Neural cell (in vitro differentiated cells): Measurements from ENCODE around the gene GALNT16. TPM values are rescaled to one million over a fixed set of nuclear protein-coding genes. Genes with fewer than 3 reads are reported as not detected.

Experiments used
- H2AFZ ChIP-seq: fragments of 200-600, 300-800 bp; sonication (generic), shearing (Covaris generic); 2 replicates; pipeline ENCODE4 v1.6.0; 2014; ENCODE audit warnings: low read depth, mild to moderate bottlenecking, antibody characterized with exemption, low read length, moderate library complexity
- H3F3A ChIP-seq: fragments of 200-600 bp; shearing (Covaris generic); 2 replicates; pipeline ENCODE4 v1.6.1; 2016; ENCODE audit warnings: mild to moderate bottlenecking, moderate library complexity, mixed read lengths, antibody characterized with exemption, low read length; ENCODE audit not compliant: insufficient read depth, poor library complexity, severe bottlenecking
- H3K27ac ChIP-seq: fragments of 200-600, 300-800 bp; sonication (generic), shearing (Covaris generic); 2 replicates; pipeline ENCODE4 v1.5.1; 2014; ENCODE audit warnings: mild to moderate bottlenecking, low read length, moderate library complexity
- H3K27me3 ChIP-seq: fragments of 300-800, 200-600 bp; sonication (generic), shearing (Covaris generic); 2 replicates; pipeline ENCODE4 v1.6.0; 2014; ENCODE audit warnings: mild to moderate bottlenecking, low read depth, low read length, moderate library complexity; ENCODE audit not compliant: insufficient read depth
- H3K36me3 ChIP-seq: fragments of 300-800, 200-600 bp; sonication (generic), shearing (Covaris generic); 2 replicates; pipeline ENCODE4 v1.5.1; 2014; ENCODE audit warnings: mild to moderate bottlenecking, antibody characterized with exemption, low read length, moderate library complexity; ENCODE audit not compliant: insufficient read depth
- H3K4me2 ChIP-seq: fragments of 300-800, 200-600 bp; sonication (generic), shearing (Covaris generic); 2 replicates; pipeline ENCODE4 v1.6.0; 2014; ENCODE audit warnings: mild to moderate bottlenecking, low read length
- H3K4me3 ChIP-seq: fragments of 300-800, 200-600 bp; sonication (generic), shearing (Covaris generic); 2 replicates; pipeline ENCODE4 v1.5.1; 2014; ENCODE audit warnings: mild to moderate bottlenecking, low read length, moderate library complexity
- H3K79me2 ChIP-seq: fragments of 200-600 bp; shearing (Covaris generic); replicated peaks from 2 replicates; pipeline ENCODE4 v1.6.0; 2014; ENCODE audit warnings: mild to moderate bottlenecking, low read length, moderate library complexity; ENCODE audit not compliant: insufficient read depth
- H3K9ac ChIP-seq: fragments of 300-800, 200-600 bp; sonication (generic), shearing (Covaris generic); 2 replicates; pipeline ENCODE4 v1.6.1; 2016; ENCODE audit warnings: mild to moderate bottlenecking, low read length, mixed read lengths
- H3K9me2 ChIP-seq: fragments of 200-600 bp; shearing (Covaris generic); 2 replicates; pipeline ENCODE4 v1.6.1; 2016; ENCODE audit warnings: mild to moderate bottlenecking, low read length, mixed read lengths; ENCODE audit not compliant: insufficient read depth
- H3K9me3 ChIP-seq: fragments of 200-600, 300-800 bp; sonication (generic), shearing (Covaris generic); 2 replicates; pipeline ENCODE4 v1.6.1; 2016; ENCODE audit warnings: mild to moderate bottlenecking, mixed run types, low read length, moderate library complexity, mixed read lengths
- H4K20me1 ChIP-seq: fragments of 200-600 bp; shearing (Covaris generic); 2 replicates; pipeline ENCODE4 v1.6.1; 2016; ENCODE audit warnings: mild to moderate bottlenecking, mixed run types; ENCODE audit not compliant: insufficient read depth
- EP300 ChIP-seq: fragments of 450-650 bp; conservative IDR thresholded peaks from 2 replicates; pipeline ENCODE4 v1.6.1; 2014; ENCODE audit warnings: antibody characterized with exemption, mild to moderate bottlenecking, moderate library complexity; ENCODE audit not compliant: poor library complexity, severe bottlenecking
- EZH2 ChIP-seq: fragments of 200-600, 300-800 bp; shearing (Covaris generic), sonication (generic); IDR thresholded peaks from 2 replicates; pipeline ENCODE4 v1.6.1; 2014; ENCODE audit warnings: antibody characterized with exemption, low read length, borderline replicate concordance, mild to moderate bottlenecking; ENCODE audit not compliant: insufficient read depth, poor library complexity, severe bottlenecking
- MXI1 ChIP-seq: fragments of 450-650 bp; conservative IDR thresholded peaks from 2 replicates; pipeline ENCODE4 v1.6.1; 2014; ENCODE audit warnings: antibody characterized with exemption, mild to moderate bottlenecking; ENCODE audit not compliant: poor library complexity, severe bottlenecking
- POLR2AphosphoS5 ChIP-seq: IDR thresholded peaks from 2 replicates; pipeline ENCODE4 v1.6.1; 2012
- RAD21 ChIP-seq: fragments of 450-650 bp; conservative IDR thresholded peaks from 2 replicates; pipeline ENCODE4 v1.6.1; 2014; ENCODE audit warnings: antibody characterized with exemption, mild to moderate bottlenecking, moderate library complexity
- SMC3 ChIP-seq: fragments of 450-650 bp; conservative IDR thresholded peaks from 2 replicates; pipeline ENCODE4 v1.6.1; 2014; ENCODE audit warnings: antibody characterized with exemption, mild to moderate bottlenecking, moderate library complexity; ENCODE audit not compliant: poor library complexity
- TAF1 ChIP-seq: IDR thresholded peaks from 2 replicates; pipeline ENCODE4 v1.6.1; 2012; ENCODE audit warnings: low read depth
- polyA plus RNA-seq: library from polyadenylated mRNA; depleted of rRNA; stranded (reverse); fragments of >200 nt; gene quantifications from 2 replicates; pipeline ENCODE4 v1.2.3, GENCODE V29; 2014
- TF ChIP-seq, protein P1 (sequence below): fragments of 450-650 bp; IDR thresholded peaks from 2 replicates; pipeline ENCODE4 v1.5.1; 2014; ENCODE audit warnings: antibody characterized with exemption, mild to moderate bottlenecking, moderate library complexity; ENCODE audit not compliant: poor library complexity, severe bottlenecking
- TF ChIP-seq, protein P2 (sequence below): IDR thresholded peaks from 2 replicates; pipeline ENCODE4 v1.6.1; 2012; ENCODE audit warnings: borderline replicate concordance

GALNT16 gene
- polyA plus RNA-seq, 1 donor from 2014 or later, result 23.8 TPM

DNA sequence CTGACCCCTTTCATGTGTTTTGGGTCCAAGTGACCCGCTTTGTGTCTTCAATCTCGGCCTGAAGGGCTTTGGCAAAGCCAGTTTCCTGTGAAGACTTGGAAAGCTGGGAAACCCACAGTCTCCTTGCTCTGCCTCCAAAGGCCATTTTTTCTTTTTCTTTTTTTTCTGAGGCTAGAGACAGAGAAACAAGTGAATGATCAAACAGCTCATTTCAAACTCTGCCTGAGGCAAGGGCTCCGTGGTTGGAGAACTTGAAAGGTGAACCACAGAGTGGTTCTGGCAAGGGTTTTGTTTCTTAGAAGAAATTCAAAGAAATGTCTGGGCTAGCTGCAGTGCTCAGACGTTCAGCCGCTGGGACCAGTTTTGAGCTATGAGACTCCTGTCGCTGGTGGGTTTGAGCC, 75.4 kb downstream of the GALNT16 start:
- Histone ChIP-seq H3K4me3 (no peak overlapping the region), H3K27ac (no peak overlapping the region), H2AFZ (no peak overlapping the region), H3K4me2 (no peak overlapping the region), H4K20me1 (no peaks in the 10 kb centered on the region), H3K9ac (no peak overlapping the region), H3K27me3 (no peaks in the 10 kb centered on the region), H3K79me2 (no peaks in the 10 kb centered on the region), H3K9me2 (no peaks in the 10 kb centered on the region), H3K36me3 (peaks cover 4% of the 10 kb centered on the region), H3F3A (no peaks in the 10 kb centered on the region), H3K9me3 (no peaks in the 10 kb centered on the region)
- TF ChIP-seq, protein P1, sequence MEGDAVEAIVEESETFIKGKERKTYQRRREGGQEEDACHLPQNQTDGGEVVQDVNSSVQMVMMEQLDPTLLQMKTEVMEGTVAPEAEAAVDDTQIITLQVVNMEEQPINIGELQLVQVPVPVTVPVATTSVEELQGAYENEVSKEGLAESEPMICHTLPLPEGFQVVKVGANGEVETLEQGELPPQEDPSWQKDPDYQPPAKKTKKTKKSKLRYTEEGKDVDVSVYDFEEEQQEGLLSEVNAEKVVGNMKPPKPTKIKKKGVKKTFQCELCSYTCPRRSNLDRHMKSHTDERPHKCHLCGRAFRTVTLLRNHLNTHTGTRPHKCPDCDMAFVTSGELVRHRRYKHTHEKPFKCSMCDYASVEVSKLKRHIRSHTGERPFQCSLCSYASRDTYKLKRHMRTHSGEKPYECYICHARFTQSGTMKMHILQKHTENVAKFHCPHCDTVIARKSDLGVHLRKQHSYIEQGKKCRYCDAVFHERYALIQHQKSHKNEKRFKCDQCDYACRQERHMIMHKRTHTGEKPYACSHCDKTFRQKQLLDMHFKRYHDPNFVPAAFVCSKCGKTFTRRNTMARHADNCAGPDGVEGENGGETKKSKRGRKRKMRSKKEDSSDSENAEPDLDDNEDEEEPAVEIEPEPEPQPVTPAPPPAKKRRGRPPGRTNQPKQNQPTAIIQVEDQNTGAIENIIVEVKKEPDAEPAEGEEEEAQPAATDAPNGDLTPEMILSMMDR, result no peak
- TF ChIP-seq EP300, result no peak
- TF ChIP-seq, protein P2, sequence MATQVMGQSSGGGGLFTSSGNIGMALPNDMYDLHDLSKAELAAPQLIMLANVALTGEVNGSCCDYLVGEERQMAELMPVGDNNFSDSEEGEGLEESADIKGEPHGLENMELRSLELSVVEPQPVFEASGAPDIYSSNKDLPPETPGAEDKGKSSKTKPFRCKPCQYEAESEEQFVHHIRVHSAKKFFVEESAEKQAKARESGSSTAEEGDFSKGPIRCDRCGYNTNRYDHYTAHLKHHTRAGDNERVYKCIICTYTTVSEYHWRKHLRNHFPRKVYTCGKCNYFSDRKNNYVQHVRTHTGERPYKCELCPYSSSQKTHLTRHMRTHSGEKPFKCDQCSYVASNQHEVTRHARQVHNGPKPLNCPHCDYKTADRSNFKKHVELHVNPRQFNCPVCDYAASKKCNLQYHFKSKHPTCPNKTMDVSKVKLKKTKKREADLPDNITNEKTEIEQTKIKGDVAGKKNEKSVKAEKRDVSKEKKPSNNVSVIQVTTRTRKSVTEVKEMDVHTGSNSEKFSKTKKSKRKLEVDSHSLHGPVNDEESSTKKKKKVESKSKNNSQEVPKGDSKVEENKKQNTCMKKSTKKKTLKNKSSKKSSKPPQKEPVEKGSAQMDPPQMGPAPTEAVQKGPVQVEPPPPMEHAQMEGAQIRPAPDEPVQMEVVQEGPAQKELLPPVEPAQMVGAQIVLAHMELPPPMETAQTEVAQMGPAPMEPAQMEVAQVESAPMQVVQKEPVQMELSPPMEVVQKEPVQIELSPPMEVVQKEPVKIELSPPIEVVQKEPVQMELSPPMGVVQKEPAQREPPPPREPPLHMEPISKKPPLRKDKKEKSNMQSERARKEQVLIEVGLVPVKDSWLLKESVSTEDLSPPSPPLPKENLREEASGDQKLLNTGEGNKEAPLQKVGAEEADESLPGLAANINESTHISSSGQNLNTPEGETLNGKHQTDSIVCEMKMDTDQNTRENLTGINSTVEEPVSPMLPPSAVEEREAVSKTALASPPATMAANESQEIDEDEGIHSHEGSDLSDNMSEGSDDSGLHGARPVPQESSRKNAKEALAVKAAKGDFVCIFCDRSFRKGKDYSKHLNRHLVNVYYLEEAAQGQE, result no peak
- TF ChIP-seq MXI1, result no peak
- no peak for TF ChIP-seq TAF1
- TF ChIP-seq POLR2AphosphoS5, result no peak
- no peak for TF ChIP-seq EZH2
- no peak for TF ChIP-seq RAD21
- no peak for TF ChIP-seq SMC3

DNA sequence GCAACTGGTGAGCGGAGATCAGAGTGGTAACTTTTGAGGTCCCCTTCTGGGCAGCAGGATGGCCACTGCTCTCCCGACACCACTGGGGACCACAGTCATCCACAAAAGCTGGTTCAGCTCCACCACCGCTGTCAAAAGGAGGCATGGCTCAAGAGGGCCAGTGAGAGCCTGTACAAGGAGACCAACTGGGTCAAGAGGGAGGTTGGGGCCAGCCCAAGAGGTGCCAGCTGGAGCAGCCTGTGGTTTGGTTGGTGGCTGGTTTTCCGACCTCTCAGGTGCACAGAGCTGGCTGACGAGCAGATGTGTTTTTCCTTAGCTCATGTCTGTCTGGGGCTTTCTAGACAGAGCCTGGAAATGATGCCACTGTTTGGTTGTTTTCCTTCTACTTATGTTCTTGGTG, 78.0 kb downstream of the GALNT16 start:
- H2AFZ ChIP-seq, result no peak overlapping the region
- H3K27ac ChIP-seq, result no peak overlapping the region
- peaks cover 4% of the 10 kb centered on the region for H3K36me3 ChIP-seq
- no peaks in the 10 kb centered on the region for H3K79me2 ChIP-seq
- no peak overlapping the region for H3K4me2 ChIP-seq
- no peaks in the 10 kb centered on the region for H3K9me3 ChIP-seq
- TF ChIP-seq RAD21 (no peak), EP300 (no peak), EZH2 (no peak), POLR2AphosphoS5 (no peak), MXI1 (no peak), TAF1 (no peak), SMC3 (no peak)
- TF ChIP-seq, protein P1, result no peak
- TF ChIP-seq, protein P2, result no peak
- H3K27me3 ChIP-seq, result no peaks in the 10 kb centered on the region
- no peak overlapping the region for H3K9ac ChIP-seq
- H3K9me2 ChIP-seq, result no peaks in the 10 kb centered on the region
- H4K20me1 ChIP-seq, result no peaks in the 10 kb centered on the region
- H3F3A ChIP-seq, result no peaks in the 10 kb centered on the region
- no peak overlapping the region for H3K4me3 ChIP-seq
